SK-N-SH treated with all-trans-retinoic acid at 6 μM for 48 hours (cell line): ENCODE measurements around the gene MMP23B.

Source experiments
- ARNTL ChIP-seq: fragments of 450-650 bp; formaldehyde crosslinking; IDR thresholded peaks from 2 replicates; pipeline ENCODE4 v1.5.0; 2020; ENCODE audit warnings: low read depth, mild to moderate bottlenecking, moderate library complexity, borderline replicate concordance
- CREB5 ChIP-seq: fragments of 250-450 bp; sonication (Bioruptor Pico); IDR thresholded peaks from 2 replicates; pipeline ENCODE4 v1.5.1; 2020; ENCODE audit warnings: low read depth, mild to moderate bottlenecking, moderate library complexity
- CSDC2 ChIP-seq: fragments of 250-450 bp; sonication (Bioruptor Pico); IDR thresholded peaks from 2 replicates; pipeline ENCODE4 v1.5.0; 2020; ENCODE audit warnings: mild to moderate bottlenecking, moderate library complexity
- PATZ1 ChIP-seq: fragments of 250-450 bp; sonication (Bioruptor Pico); IDR thresholded peaks from 2 replicates; pipeline ENCODE4 v1.8.0; 2020; ENCODE audit warnings: mild to moderate bottlenecking, moderate library complexity, borderline replicate concordance
- RARB ChIP-seq: fragments of 250-450 bp; sonication (Bioruptor Pico); IDR thresholded peaks from 2 replicates; pipeline ENCODE4 v1.8.0; 2021; ENCODE audit warnings: mild to moderate bottlenecking, moderate library complexity
- TCF4 ChIP-seq: fragments of 250-450 bp; sonication (Bioruptor Pico); IDR thresholded peaks from 2 replicates; pipeline ENCODE4 v1.8.0; 2021; ENCODE audit warnings: mild to moderate bottlenecking, moderate library complexity, borderline replicate concordance
- TOX ChIP-seq: fragments of 250-450 bp; sonication (Bioruptor Pico); IDR thresholded peaks from 2 replicates; pipeline ENCODE4 v1.8.0; 2021; ENCODE audit warnings: mild to moderate bottlenecking, moderate library complexity, borderline replicate concordance
- ZFP3 ChIP-seq: fragments of 250-450 bp; sonication (Bioruptor Pico); IDR thresholded peaks from 2 replicates; pipeline ENCODE4 v1.5.0; 2020; ENCODE audit warnings: mild to moderate bottlenecking, moderate library complexity
- TF ChIP-seq, protein P1 (sequence below): fragments of 250-450 bp; sonication (Bioruptor Pico); IDR thresholded peaks from 2 replicates; pipeline ENCODE4 v1.8.0; 2021; ENCODE audit warnings: low read depth, mild to moderate bottlenecking, moderate library complexity, borderline replicate concordance

DNA sequence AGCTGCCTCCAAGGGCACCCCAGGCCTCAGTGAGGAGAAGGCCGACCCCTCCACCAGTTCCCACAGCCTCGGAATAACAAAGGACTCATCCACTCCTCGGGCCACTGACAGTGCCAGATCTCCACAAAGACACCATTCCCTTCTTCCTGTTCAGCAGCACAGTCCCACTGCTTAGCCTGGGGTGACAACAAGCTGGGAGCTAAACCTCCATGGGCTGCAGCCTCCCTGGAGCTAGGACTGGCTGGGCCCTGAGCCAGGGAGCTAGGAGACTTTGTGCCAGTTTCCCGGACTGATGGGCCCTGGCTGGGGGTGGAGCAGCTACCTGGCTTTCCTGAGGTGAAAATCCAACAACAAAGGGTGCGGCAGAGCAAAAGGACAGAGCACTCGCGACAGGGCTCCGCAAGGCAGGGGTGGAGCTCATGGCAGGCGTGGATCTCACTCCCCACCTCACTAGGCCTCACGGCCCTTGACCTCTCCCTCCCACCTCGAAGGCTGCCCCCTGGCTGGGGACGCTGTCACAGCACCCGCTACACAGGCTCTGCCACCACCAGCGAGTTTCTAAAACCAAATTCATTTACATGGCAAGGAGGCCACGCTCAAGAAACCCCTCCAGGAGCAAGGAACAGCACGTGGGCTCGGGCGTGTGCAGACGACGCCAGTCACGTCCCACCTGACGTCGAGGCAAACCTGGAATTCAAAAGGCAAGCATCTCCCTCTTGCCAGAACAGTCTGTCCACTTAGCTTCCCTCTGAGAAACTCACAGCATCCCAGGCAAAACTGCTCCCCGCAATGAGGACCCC, 46.8 kb downstream of the MMP23B start:
- TF ChIP-seq CSDC2 (CRISPR knock-in tag) (no peak), ARNTL (CRISPR knock-in tag) (no peak), PATZ1 (no peak), TOX (CRISPR knock-in tag) (no peak), ZFP3 (CRISPR knock-in tag) (no peak), TCF4 (no peak), RARB (no peak), CREB5 (no peak)
- TF ChIP-seq, protein P1, sequence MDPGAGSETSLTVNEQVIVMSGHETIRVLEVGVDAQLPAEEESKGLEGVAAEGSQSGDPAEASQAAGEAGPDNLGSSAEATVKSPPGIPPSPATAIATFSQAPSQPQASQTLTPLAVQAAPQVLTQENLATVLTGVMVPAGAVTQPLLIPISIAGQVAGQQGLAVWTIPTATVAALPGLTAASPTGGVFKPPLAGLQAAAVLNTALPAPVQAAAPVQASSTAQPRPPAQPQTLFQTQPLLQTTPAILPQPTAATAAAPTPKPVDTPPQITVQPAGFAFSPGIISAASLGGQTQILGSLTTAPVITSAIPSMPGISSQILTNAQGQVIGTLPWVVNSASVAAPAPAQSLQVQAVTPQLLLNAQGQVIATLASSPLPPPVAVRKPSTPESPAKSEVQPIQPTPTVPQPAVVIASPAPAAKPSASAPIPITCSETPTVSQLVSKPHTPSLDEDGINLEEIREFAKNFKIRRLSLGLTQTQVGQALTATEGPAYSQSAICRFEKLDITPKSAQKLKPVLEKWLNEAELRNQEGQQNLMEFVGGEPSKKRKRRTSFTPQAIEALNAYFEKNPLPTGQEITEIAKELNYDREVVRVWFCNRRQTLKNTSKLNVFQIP: no peak
